ENCODE data around the gene FBXW12. TPM values are rescaled to one million over a fixed set of nuclear protein-coding genes. Genes with fewer than 3 reads are reported as not detected.

FBXW12 gene
- total RNA-seq, 4 donors from 2014 or later: 1.1 TPM; not detected in 3

GRCh38 chr3:48435774-48436476 lies 63.9 kb downstream of the FBXW12 start:
- TF ChIP-seq CTCF (IDR thresholded peaks at IDR 0.05; ENCODE audit: low read depth): no peak

GRCh38 chr3:48436477-48436787 lies 64.4 kb downstream of the FBXW12 start:
- no peak for TF ChIP-seq CTCF (IDR thresholded peaks at IDR 0.05; ENCODE audit: low read depth)

GRCh38 chr3:48436855-48437254 lies 64.8 kb downstream of the FBXW12 start:
- TF ChIP-seq CTCF (IDR thresholded peaks at IDR 0.05; ENCODE audit: low read depth): no peak

- no peak for TF ChIP-seq CTCF (IDR thresholded peaks at IDR 0.05; ENCODE audit: low read depth)
These were observed 65.8 kb downstream of the FBXW12 start for GRCh38 chr3:48437812-48438211.

- no peak for TF ChIP-seq CTCF (IDR thresholded peaks at IDR 0.05; ENCODE audit: low read depth)
These were observed 68.0 kb downstream of the FBXW12 start, which contains the start of the genes CCDC51 and TMA7 for GRCh38 chr3:48439820-48440589. Gene CCDC51, minus strand, starts transcription at chr3:48440119. Its CDS starts 4,991 bp downstream, at chr3:48435128. Gene TMA7, plus strand, starts transcription at chr3:48440257. Its CDS starts 40 bp downstream, at chr3:48440297.

GRCh38 chr3:48440590-48440958 lies 68.6 kb downstream of the FBXW12 start:
- TF ChIP-seq CTCF (IDR thresholded peaks at IDR 0.05; ENCODE audit: low read depth): no peak

- TF ChIP-seq CTCF (IDR thresholded peaks at IDR 0.05; ENCODE audit: low read depth): no peak
These were observed 69.9 kb downstream of the FBXW12 start for GRCh38 chr3:48441940-48442339.

Data from subcutaneous adipose tissue (tissue), 4 donors.